GM12865 (cell line): ENCODE data around the gene INTS11.

Experiments
- DNase-seq: peaks from one replicate; pipeline ENCODE4 v3.0.0; 2010; ENCODE audit warnings: low read depth
- H3K4me3 ChIP-seq: 2 replicates; pipeline ENCODE4 v1.5.1; 2011; ENCODE audit warnings: mild to moderate bottlenecking, low read depth, low read length, control low read depth
- CTCF ChIP-seq: IDR thresholded peaks from 2 replicates; pipeline ENCODE4 v1.5.1; 2011; ENCODE audit warnings: low read length, control low read depth, low read depth, inconsistent platforms; ENCODE audit not compliant: insufficient read depth; ENCODE audit errors: missing control alignments

INTS11 gene

GRCh38 chr1:1314678-1315335 is 9.7 kb downstream of the INTS11 start:
- TF ChIP-seq CTCF, result no peak
- H3K4me3 ChIP-seq, result no peak overlapping the region
- no peak for DNase-seq

- DNase-seq, result no peak
- TF ChIP-seq CTCF, result no peak
- no peak overlapping the region for H3K4me3 ChIP-seq
Measured at GRCh38 chr1:1314237-1314586, 10.2 kb downstream of the INTS11 start.

- H3K4me3 ChIP-seq, result no peak overlapping the region
- no peak for DNase-seq
- no peak for TF ChIP-seq CTCF
Measured at GRCh38 chr1:1313500-1314236, 10.8 kb downstream of the INTS11 start.

GRCh38 chr1:1312450-1313314 is 11.8 kb downstream of the INTS11 start:
- TF ChIP-seq CTCF, result no peak

GRCh38 chr1:1311107-1312104 is 13.1 kb downstream of the INTS11 start:
- H3K4me3 ChIP-seq, result no peak overlapping the region
- no peak for DNase-seq
- no peak for TF ChIP-seq CTCF

More at GRCh38 chr1:1312450-1313314, 11.8 kb downstream of the INTS11 start:
- DNase-seq, result no peak
- H3K4me3 ChIP-seq, result no peak overlapping the region

- H3K4me3 ChIP-seq, result no peak overlapping the region
- TF ChIP-seq CTCF, result no peak
- no peak for DNase-seq
Measured at GRCh38 chr1:1310476-1311053, 13.9 kb downstream of the INTS11 start.
